Measurements from ENCODE around the gene KCND2.

The KCND2 gene

DNA sequence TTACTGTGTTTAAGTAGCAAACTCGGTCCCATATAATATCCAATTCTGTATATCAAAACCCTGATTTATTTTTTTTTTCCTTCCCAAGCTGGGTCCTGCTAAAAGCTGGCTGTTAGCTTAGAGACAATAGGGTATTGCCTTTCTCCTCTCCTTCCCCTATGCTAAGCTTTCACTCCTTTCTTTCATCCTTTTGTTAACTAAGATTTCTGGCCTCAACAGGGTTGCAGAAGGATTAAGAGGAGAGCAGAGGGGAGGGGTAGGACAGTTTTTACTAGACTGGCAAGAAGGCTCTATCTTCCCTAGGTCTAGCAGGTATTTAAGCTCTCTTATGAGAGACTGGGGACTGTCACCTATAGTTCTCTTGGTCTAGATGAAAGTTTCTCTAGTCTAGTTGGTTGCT is 229.2 kb downstream of the KCND2 start:
- no peak overlapping the region for H3K4me3 ChIP-seq (ENCODE audit: low read depth, low read length)
- TF ChIP-seq POLR2A (IDR thresholded peaks at IDR 0.05; ENCODE audit: extremely low read depth, insufficient read length) = no peak
- TF ChIP-seq MYC (IDR thresholded peaks at IDR 0.05; ENCODE audit: low read depth, low read length) = no peak
- no peak for TF ChIP-seq CTCF (IDR thresholded peaks at IDR 0.05; ENCODE audit: low read depth, low read length)
- TF ChIP-seq, protein P1, sequence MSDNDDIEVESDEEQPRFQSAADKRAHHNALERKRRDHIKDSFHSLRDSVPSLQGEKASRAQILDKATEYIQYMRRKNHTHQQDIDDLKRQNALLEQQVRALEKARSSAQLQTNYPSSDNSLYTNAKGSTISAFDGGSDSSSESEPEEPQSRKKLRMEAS (IDR thresholded peaks at IDR 0.05; ENCODE audit: low read depth, low read length) = no peak
- no peak for DNase-seq (ENCODE audit: low read depth)

DNA sequence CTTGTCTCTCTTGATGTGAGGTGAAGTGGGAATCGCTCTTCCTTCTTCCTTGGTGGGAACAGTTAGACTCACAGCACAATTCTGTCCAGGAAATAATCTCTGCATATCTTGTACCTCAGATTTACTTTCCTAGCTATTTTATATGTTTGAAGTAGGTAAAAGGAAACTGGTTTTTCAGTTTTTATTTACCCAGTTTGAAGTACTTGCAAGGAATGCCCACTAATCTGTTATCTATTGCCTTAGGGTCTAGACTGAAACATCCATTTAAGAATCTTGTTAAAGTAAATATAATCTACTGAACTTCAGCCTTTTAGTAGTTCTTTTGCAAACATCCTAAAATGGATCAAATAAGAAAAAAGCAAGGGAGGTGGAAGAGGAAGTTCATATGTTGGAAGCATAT is 229.8 kb downstream of the KCND2 start:
- no peak overlapping the region for H3K4me3 ChIP-seq (ENCODE audit: low read depth, low read length)
- TF ChIP-seq POLR2A (IDR thresholded peaks at IDR 0.05; ENCODE audit: extremely low read depth, insufficient read length) (no peak), MYC (IDR thresholded peaks at IDR 0.05; ENCODE audit: low read depth, low read length) (no peak), CTCF (IDR thresholded peaks at IDR 0.05; ENCODE audit: low read depth, low read length) (no peak)
- TF ChIP-seq, protein P1 (IDR thresholded peaks at IDR 0.05; ENCODE audit: low read depth, low read length) = no peak
- DNase-seq (ENCODE audit: low read depth) = no peak

DNA sequence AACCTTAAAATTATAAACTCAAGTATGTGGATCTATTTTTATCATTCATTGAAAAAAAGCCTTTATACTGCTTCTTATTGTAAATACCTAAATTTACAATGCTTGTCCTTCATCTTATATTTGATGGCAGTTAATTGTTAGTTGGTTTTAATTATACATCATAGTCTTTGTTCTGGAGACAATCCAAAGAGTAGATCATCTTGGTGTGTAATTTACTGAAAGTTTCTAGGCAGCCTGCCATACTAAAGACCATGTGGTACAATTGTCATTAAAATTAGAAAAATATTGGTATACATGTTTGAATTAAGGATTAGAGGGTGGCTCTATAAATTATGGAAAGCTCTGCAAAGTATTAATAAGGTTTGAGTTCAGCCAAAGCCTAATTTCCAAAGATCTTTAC is 231.4 kb downstream of the KCND2 start:
- TF ChIP-seq MYC (IDR thresholded peaks at IDR 0.05; ENCODE audit: low read depth, low read length) (no peak), POLR2A (IDR thresholded peaks at IDR 0.05; ENCODE audit: extremely low read depth, insufficient read length) (no peak), CTCF (IDR thresholded peaks at IDR 0.05; ENCODE audit: low read depth, low read length) (no peak)
- TF ChIP-seq, protein P1 (IDR thresholded peaks at IDR 0.05; ENCODE audit: low read depth, low read length) = no peak
- no peak overlapping the region for H3K4me3 ChIP-seq (ENCODE audit: low read depth, low read length)
- no peak for DNase-seq (ENCODE audit: low read depth)

DNA sequence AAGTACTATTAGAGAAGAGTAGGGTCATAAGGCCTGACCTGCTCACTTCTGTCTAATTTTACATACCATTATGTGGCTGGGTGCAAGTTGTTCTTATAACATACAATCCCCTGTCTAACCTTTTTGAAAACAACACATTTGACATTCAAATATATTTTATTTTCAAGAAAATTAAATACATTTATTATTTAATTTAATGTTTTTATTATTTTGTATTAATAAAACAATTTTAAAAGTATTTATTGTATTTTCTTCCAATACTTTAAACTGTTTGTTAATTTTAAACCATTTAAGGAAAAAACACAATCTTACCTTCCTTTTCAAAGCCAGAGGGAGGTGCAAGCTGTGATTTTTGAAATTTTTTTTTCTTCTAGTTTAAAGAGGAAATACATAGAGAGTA is 232.8 kb downstream of the KCND2 start:
- no peak for DNase-seq (ENCODE audit: low read depth)
- no peak overlapping the region for H3K4me3 ChIP-seq (ENCODE audit: low read depth, low read length)
- TF ChIP-seq MYC (IDR thresholded peaks at IDR 0.05; ENCODE audit: low read depth, low read length) (no peak), CTCF (IDR thresholded peaks at IDR 0.05; ENCODE audit: low read depth, low read length) (no peak), POLR2A (IDR thresholded peaks at IDR 0.05; ENCODE audit: extremely low read depth, insufficient read length) (no peak)
- TF ChIP-seq, protein P1 (IDR thresholded peaks at IDR 0.05; ENCODE audit: low read depth, low read length) = no peak

GRCh38 chr7:120512701-120513100 is 239.7 kb downstream of the KCND2 start:
- H3K4me3 ChIP-seq (ENCODE audit: low read depth, low read length) = no peak overlapping the region

More at GRCh38 chr7:120512701-120513100, 239.7 kb downstream of the KCND2 start:
- TF ChIP-seq MYC (IDR thresholded peaks at IDR 0.05; ENCODE audit: low read depth, low read length) (no peak), POLR2A (IDR thresholded peaks at IDR 0.05; ENCODE audit: extremely low read depth, insufficient read length) (no peak), CTCF (IDR thresholded peaks at IDR 0.05; ENCODE audit: low read depth, low read length) (no peak)
- TF ChIP-seq, protein P1 (IDR thresholded peaks at IDR 0.05; ENCODE audit: low read depth, low read length) = no peak
- DNase-seq (ENCODE audit: low read depth) = no peak

Measured in NB4 (cell line).